ENCODE results near the gene DIAPH1.

DIAPH1 gene

GRCh38 chr5:141560151-141560550 is 58.6 kb downstream of the DIAPH1 start:
- no peak for DNase-seq
- H3K4me1 ChIP-seq: peaks cover 18% of the 10 kb centered on the region
- peak overlapping the region; percentile 40 for H3K4me3 ChIP-seq (ENCODE audit: low read depth, low read length)
- peaks cover 24% of the 10 kb centered on the region for H3K36me3 ChIP-seq
- TF ChIP-seq CTCF (IDR thresholded peaks at IDR 0.05; ENCODE audit: low read depth, low read length): no peak
- no peaks in the 10 kb centered on the region for H3K27me3 ChIP-seq
- no peaks in the 10 kb centered on the region for H3K9me3 ChIP-seq

GRCh38 chr5:141559461-141559860 is 59.3 kb downstream of the DIAPH1 start:
- Histone ChIP-seq H3K4me1 (peaks cover 16% of the 10 kb centered on the region), H3K9me3 (no peaks in the 10 kb centered on the region), H3K4me3 (ENCODE audit: low read depth, low read length) (no peak overlapping the region), H3K27me3 (no peaks in the 10 kb centered on the region), H3K36me3 (peaks cover 19% of the 10 kb centered on the region)
- no peak for TF ChIP-seq CTCF (IDR thresholded peaks at IDR 0.05; ENCODE audit: low read depth, low read length)
- no peak for DNase-seq

GRCh38 chr5:141558150-141558549 is 60.6 kb downstream of the DIAPH1 start:
- Histone ChIP-seq H3K4me3 (ENCODE audit: low read depth, low read length) (no peak overlapping the region), H3K4me1 (peaks cover 14% of the 10 kb centered on the region), H3K27me3 (no peaks in the 10 kb centered on the region), H3K36me3 (peaks cover 15% of the 10 kb centered on the region), H3K9me3 (no peaks in the 10 kb centered on the region)
- no peak for TF ChIP-seq CTCF (IDR thresholded peaks at IDR 0.05; ENCODE audit: low read depth, low read length)
- DNase-seq: no peak

GRCh38 chr5:141557681-141558136 is 61.1 kb downstream of the DIAPH1 start:
- TF ChIP-seq CTCF (IDR thresholded peaks at IDR 0.05; ENCODE audit: low read depth, low read length): peak; percentile 89
- Histone ChIP-seq H3K36me3 (peaks cover 11% of the 10 kb centered on the region), H3K4me1 (peaks cover 14% of the 10 kb centered on the region), H3K4me3 (ENCODE audit: low read depth, low read length) (peak overlapping the region; percentile 42), H3K27me3 (no peaks in the 10 kb centered on the region), H3K9me3 (no peaks in the 10 kb centered on the region)
- DNase-seq: peak; percentile 89

- Histone ChIP-seq H3K27me3 (no peaks in the 10 kb centered on the region), H3K36me3 (peaks cover 10% of the 10 kb centered on the region), H3K9me3 (peaks cover 3% of the 10 kb centered on the region; the same call in 1 of the 2 replicates), H3K4me3 (ENCODE audit: low read depth, low read length) (no peak overlapping the region), H3K4me1 (no peaks in the 10 kb centered on the region)
- TF ChIP-seq CTCF (IDR thresholded peaks at IDR 0.05; ENCODE audit: low read depth, low read length): no peak
- DNase-seq: no peak
Observed at GRCh38 chr5:141547921-141548320, 70.9 kb downstream of the DIAPH1 start.

GRCh38 chr5:141547488-141547887 is 71.3 kb downstream of the DIAPH1 start:
- DNase-seq: no peak
- Histone ChIP-seq H3K36me3 (peaks cover 10% of the 10 kb centered on the region), H3K9me3 (peaks cover 3% of the 10 kb centered on the region; the same call in 1 of the 2 replicates), H3K27me3 (no peaks in the 10 kb centered on the region), H3K4me3 (ENCODE audit: low read depth, low read length) (no peak overlapping the region), H3K4me1 (no peaks in the 10 kb centered on the region)
- no peak for TF ChIP-seq CTCF (IDR thresholded peaks at IDR 0.05; ENCODE audit: low read depth, low read length)

Measured in BE2C (cell line).